HepG2 (cell line): ENCODE data around the gene MRPS5. TPM values are rescaled to one million over a fixed set of nuclear protein-coding genes. Genes with fewer than 3 reads are reported as not detected.

Experiments used
- ZFP36 ChIP-seq: fragments of 150-350 bp; IDR thresholded peaks from 2 replicates; pipeline ENCODE4 v1.6.1; 2018; ENCODE audit warnings: borderline replicate concordance, low read length, low read depth; ENCODE audit not compliant: partially characterized antibody
- ZNF318 ChIP-seq: sonication (generic); formaldehyde crosslinking; IDR thresholded peaks from 2 replicates; pipeline ENCODE4 v1.4.0; 2020; ENCODE audit warnings: mild to moderate bottlenecking, missing genetic modification reagents
- polyA plus RNA-seq, 8 experiments: library from polyadenylated mRNA; depleted of rRNA in 3 of 8; stranded (reverse) in 7 of 8; unstranded in 1 of 8; fragments of >200 nt; fragmentation: Illumina TruSeq in 4 of 8; extraction: Trizol in 4 of 8; gene quantifications; 2 replicates each; pipeline versions ENCODE4 v1.2.1 to v1.2.3, GENCODE V29; 2011 to 2016; ENCODE audit warnings: low read depth in 4 of 8, missing spikeins in 1 of 8, mixed read lengths in 1 of 8; ENCODE audit not compliant: insufficient read depth in 1 of 8
- total RNA-seq, 5 experiments: library from RNA; depleted of rRNA; stranded (reverse); fragments of >200 nt; fragmentation: Illumina TruSeq; extraction: Trizol; gene quantifications; 2 replicates each; pipeline ENCODE4 v1.2.3, GENCODE V29; 2016; ENCODE audit warnings: low read depth in 1 of 5
- TF ChIP-seq, protein P1 (sequence below): sonication (generic); formaldehyde crosslinking; IDR thresholded peaks from 2 replicates; pipeline ENCODE4 v1.9.0; 2021; ENCODE audit warnings: missing genetic modification reagents, borderline replicate concordance
- TF ChIP-seq, protein P2 (sequence below): sonication (generic); formaldehyde crosslinking; IDR thresholded peaks from 2 replicates; pipeline ENCODE4 v1.4.0; 2020; ENCODE audit warnings: missing genetic modification reagents, mild to moderate bottlenecking, borderline replicate concordance

The MRPS5 gene
- total and polyA plus RNA-seq, 2 of the 13 experiments (the other 11 are each of a cell fraction or from before 2014, with no cell fraction given): 98.8 to 134 TPM

- TF ChIP-seq ZNF318 (CRISPR knock-in tag): no peak
- TF ChIP-seq, protein P1, sequence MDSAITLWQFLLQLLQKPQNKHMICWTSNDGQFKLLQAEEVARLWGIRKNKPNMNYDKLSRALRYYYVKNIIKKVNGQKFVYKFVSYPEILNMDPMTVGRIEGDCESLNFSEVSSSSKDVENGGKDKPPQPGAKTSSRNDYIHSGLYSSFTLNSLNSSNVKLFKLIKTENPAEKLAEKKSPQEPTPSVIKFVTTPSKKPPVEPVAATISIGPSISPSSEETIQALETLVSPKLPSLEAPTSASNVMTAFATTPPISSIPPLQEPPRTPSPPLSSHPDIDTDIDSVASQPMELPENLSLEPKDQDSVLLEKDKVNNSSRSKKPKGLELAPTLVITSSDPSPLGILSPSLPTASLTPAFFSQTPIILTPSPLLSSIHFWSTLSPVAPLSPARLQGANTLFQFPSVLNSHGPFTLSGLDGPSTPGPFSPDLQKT (CRISPR knock-in tag): no peak
- no peak for TF ChIP-seq ZFP36
- TF ChIP-seq, protein P2, sequence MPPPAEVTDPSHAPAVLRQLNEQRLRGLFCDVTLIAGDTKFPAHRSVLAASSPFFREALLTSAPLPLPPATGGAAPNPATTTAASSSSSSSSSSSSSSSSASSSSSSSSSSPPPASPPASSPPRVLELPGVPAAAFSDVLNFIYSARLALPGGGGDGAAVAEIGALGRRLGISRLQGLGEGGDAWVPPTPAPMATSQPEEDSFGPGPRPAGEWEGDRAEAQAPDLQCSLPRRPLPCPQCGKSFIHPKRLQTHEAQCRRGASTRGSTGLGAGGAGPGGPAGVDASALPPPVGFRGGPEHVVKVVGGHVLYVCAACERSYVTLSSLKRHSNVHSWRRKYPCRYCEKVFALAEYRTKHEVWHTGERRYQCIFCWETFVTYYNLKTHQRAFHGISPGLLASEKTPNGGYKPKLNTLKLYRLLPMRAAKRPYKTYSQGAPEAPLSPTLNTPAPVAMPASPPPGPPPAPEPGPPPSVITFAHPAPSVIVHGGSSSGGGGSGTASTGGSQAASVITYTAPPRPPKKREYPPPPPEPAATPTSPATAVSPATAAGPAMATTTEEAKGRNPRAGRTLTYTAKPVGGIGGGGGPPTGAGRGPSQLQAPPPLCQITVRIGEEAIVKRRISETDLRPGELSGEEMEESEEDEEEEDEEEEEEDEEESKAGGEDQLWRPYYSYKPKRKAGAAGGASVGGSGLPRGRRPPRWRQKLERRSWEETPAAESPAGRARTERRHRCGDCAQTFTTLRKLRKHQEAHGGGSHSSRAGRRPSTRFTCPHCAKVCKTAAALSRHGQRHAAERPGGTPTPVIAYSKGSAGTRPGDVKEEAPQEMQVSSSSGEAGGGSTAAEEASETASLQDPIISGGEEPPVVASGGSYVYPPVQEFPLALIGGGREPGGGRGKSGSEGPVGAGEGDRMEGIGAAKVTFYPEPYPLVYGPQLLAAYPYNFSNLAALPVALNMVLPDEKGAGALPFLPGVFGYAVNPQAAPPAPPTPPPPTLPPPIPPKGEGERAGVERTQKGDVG (CRISPR knock-in tag): no peak
These were observed 44.7 kb downstream of the MRPS5 start (continued) for GRCh38 chr2:95076705-95077529.
